Esophagus squamous epithelium (tissue), 5 donors: ENCODE data around the gene MBNL2. TPM values are rescaled to one million over a fixed set of nuclear protein-coding genes. Genes with fewer than 3 reads are reported as not detected.

Source experiments
- DNase-seq: peaks from one replicate; lab custom pipeline; 2025; lab: John Stamatoyannopoulos, UW
- H3K27ac ChIP-seq, 4 donors: fragments of 200-600 bp; sonication (generic); one replicate each; pipeline ENCODE4 v1.5.1; 2016 to 2019; ENCODE audit warnings: mild to moderate bottlenecking in 1 of 4
- H3K27me3 ChIP-seq, 4 donors: fragments of 200-600 bp; sonication (generic); 1 replicate in 3 of 4; 2 replicates in 1 of 4; pipeline versions ENCODE4 v1.5.1 to v1.6.0; 2017 to 2021; ENCODE audit warnings: antibody characterized with exemption in 1 of 4
- H3K36me3 ChIP-seq, 3 donors: fragments of 200-600 bp; sonication (generic); one replicate each; pipeline ENCODE4 v1.5.1; 2016 to 2019
- H3K4me1 ChIP-seq, 3 donors: fragments of 200-600 bp; sonication (generic); one replicate each; pipeline ENCODE4 v1.5.1; 2017 to 2019
- H3K4me3 ChIP-seq, 4 donors: fragments of 200-600 bp; sonication (generic); 1 replicate in 3 of 4; 2 replicates in 1 of 4; pipeline ENCODE4 v1.5.1; 2016 to 2019; ENCODE audit warnings: mild to moderate bottlenecking in 2 of 4, moderate library complexity in 1 of 4
- H3K9me3 ChIP-seq, 3 donors: fragments of 200-600 bp; sonication (generic); one replicate each; pipeline ENCODE4 v1.5.1; 2016 to 2019
- POLR2A ChIP-seq, 4 donors: fragments of 450-650 bp; IDR thresholded peaks; one replicate each; pipeline ENCODE4 v1.6.1; 2017; ENCODE audit warnings: antibody characterized with exemption in 4 of 4, mild to moderate bottlenecking in 4 of 4, moderate library complexity in 3 of 4
- WGBS, 2 donors: methylation state at CpG; one replicate each; pipeline ENCODE4 v1.1.5; 2018; 5-methylcytosine and 5-hydroxymethylcytosine counted together
- intact Hi-C: fragments of 100-400 bp; cut with DNase I; formaldehyde crosslinking; loops from one replicate; pipeline ENCODE4 v1.15.0; 2022
- total RNA-seq, 4 donors: library from RNA; depleted of rRNA; stranded (reverse); fragments of >200 nt; gene quantifications; one replicate each; pipeline ENCODE4 v1.1.0, GENCODE V29; 2016
- TF ChIP-seq, protein P1 (sequence below), 6 experiments: fragments of 450-650 bp in 4 of 6; fragments of 200-600 bp in 2 of 6; sonication (generic) in 2 of 6; IDR thresholded peaks; one replicate each; pipeline ENCODE4 v1.5.1; 2016 to 2019; ENCODE audit warnings: antibody characterized with exemption in 6 of 6, mild to moderate bottlenecking in 4 of 6, moderate library complexity in 4 of 6
- donor health status: DM: yes; HTN: yes; CAD: no.

Gene MBNL2
- total RNA-seq, 4 donors from 2014 or later = 18.3 to 58.7 (median 29.7) TPM

DNA sequence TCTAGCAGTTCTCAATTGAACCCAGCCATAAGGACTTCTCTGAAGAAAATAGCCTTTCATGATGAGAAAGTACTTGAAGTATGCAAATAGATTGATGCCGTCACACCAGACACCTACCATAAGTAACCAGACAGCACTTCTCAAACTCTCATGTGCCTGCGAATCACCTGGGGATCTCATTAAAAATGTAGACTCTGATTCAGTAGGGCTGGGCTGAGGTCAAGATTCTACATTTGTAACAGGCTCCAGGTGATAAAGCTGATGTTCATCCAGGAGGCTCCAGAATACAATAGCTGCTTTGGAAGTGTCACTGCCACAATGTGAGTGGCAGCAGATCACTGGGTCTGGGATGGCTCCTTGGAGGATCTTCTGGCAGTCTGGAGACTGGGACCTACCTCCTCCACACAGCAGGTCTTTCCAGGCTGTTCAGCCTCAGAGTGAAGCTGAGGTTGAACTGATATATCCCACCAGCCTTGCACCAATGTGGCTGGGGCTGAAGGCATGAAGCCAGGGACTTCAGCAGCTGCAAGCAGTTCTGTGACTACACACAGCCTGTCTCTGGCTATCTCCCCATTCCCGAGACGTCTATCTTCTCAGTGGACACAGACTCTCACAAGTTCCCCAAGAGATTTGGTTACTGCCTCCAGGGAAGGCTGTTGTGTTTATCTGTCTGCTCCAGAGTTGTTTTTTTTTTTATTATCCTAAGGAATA is 9.1 kb downstream of the MBNL2 start:
- H3K27ac ChIP-seq = peak overlapping the region in 1 of 4 donors; percentile 11
- no peak for TF ChIP-seq POLR2A (IDR thresholded peaks at IDR 0.05)
- TF ChIP-seq, protein P1, sequence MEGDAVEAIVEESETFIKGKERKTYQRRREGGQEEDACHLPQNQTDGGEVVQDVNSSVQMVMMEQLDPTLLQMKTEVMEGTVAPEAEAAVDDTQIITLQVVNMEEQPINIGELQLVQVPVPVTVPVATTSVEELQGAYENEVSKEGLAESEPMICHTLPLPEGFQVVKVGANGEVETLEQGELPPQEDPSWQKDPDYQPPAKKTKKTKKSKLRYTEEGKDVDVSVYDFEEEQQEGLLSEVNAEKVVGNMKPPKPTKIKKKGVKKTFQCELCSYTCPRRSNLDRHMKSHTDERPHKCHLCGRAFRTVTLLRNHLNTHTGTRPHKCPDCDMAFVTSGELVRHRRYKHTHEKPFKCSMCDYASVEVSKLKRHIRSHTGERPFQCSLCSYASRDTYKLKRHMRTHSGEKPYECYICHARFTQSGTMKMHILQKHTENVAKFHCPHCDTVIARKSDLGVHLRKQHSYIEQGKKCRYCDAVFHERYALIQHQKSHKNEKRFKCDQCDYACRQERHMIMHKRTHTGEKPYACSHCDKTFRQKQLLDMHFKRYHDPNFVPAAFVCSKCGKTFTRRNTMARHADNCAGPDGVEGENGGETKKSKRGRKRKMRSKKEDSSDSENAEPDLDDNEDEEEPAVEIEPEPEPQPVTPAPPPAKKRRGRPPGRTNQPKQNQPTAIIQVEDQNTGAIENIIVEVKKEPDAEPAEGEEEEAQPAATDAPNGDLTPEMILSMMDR (IDR thresholded peaks at IDR 0.05) = no peak
- peaks cover 0 to 10% (median 0%) of the 10 kb centered on the region in 3 donors for H3K36me3 ChIP-seq

DNA sequence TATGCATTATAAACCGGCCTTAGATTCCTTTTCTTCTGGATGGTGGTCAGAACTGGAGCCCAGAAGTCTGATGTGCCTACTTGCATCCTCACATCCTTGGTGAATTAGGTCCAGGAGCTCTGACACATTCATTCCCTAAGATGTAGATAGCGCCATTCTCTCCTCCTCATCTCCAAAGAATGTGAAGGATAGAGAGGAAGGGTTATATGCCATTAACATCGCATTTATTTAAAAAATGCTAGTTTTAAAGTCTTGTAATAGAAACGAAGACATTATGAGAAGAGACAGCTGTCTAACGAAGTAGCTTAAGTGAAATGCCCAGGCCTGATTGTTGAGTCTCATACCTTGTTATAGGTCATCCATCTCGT is 9.7 kb downstream of the MBNL2 start:
- Histone ChIP-seq H3K36me3 (peaks cover 0 to 10% (median 0%) of the 10 kb centered on the region in 3 donors), H3K9me3 (no peaks in the 10 kb centered on the region), H3K4me3 (no peak overlapping the region), H3K4me1 (peaks cover 13 to 99% (median 57%) of the 10 kb centered on the region in 3 donors), H3K27me3 (no peaks in the 10 kb centered on the region), H3K27ac (peak overlapping the region in 1 of 4 donors; percentile 11)
- 69 to 72% methylated on average over 6 of the region's 6 CpGs for WGBS, 2 donors
- intact Hi-C loops = no loop called here
- no peak for TF ChIP-seq POLR2A (IDR thresholded peaks at IDR 0.05)
- TF ChIP-seq, protein P1 (IDR thresholded peaks at IDR 0.05) = no peak
- no peak for DNase-seq

More for the DNA sequence above, 9.1 kb downstream of the MBNL2 start:
- H3K9me3 ChIP-seq = no peaks in the 10 kb centered on the region
- WGBS, 2 donors = 79 to 82% methylated on average over 4 of the region's 4 CpGs
- DNase-seq = no peak
- H3K4me1 ChIP-seq = peaks cover 14 to 99% (median 59%) of the 10 kb centered on the region in 3 donors
- H3K27me3 ChIP-seq = no peaks in the 10 kb centered on the region
- intact Hi-C loops = no loop called here
- H3K4me3 ChIP-seq = no peak overlapping the region

DNA sequence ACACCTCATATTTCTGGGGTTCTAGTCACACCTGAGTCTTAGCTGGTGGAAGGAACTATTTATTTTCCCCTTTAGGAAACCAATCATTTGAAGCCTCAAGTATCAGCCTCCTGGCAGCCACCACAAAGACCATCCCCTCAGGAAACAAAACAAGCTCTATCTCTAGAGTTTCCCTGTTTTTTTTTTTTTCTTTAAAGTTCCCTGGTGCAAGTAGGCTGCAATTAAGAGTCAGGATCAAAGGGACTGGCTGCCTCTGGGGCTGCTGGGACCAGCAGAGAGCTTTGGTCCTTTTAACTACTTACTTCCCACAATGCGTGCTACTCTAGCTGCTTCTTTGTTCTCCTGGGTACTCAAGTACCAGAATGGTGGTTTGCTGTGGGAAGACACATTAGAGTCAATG is 11.4 kb downstream of the MBNL2 start:
- H3K27ac ChIP-seq = peak overlapping the region in 1 of 4 donors; percentile 63
- intact Hi-C loops = no loop called here
- TF ChIP-seq, protein P1 (IDR thresholded peaks at IDR 0.05) = no peak
- no peak for TF ChIP-seq POLR2A (IDR thresholded peaks at IDR 0.05)
- H3K4me1 ChIP-seq = peaks cover 13 to 99% (median 50%) of the 10 kb centered on the region in 3 donors
- WGBS, 2 donors = 90 to 100% methylated on average over 1 of the region's 1 CpG
- H3K36me3 ChIP-seq = peaks cover 0 to 10% (median 0%) of the 10 kb centered on the region in 3 donors
- no peak overlapping the region for H3K4me3 ChIP-seq
- H3K27me3 ChIP-seq = no peaks in the 10 kb centered on the region
- no peaks in the 10 kb centered on the region for H3K9me3 ChIP-seq
- DNase-seq = no peak

DNA sequence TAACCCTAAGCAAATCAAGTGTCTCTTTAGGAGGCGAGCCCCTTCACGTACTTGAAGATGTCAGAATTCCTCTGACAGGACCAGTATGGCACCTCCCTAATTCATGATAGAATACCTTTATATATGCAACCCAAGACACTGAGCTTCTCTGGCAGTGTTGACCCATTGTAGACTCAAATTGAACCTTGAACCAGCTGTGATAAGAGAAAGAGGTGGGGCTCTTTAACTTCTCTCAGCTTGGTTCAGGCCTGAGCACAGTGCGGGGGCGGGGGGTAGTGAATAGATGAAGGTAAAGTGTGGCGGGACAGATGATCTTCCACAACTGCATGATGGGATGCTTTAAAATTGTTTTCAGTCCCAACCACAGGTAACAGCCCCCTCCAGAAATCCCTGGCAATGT is 12.1 kb downstream of the MBNL2 start:
- intact Hi-C loops = no loop called here

DNA sequence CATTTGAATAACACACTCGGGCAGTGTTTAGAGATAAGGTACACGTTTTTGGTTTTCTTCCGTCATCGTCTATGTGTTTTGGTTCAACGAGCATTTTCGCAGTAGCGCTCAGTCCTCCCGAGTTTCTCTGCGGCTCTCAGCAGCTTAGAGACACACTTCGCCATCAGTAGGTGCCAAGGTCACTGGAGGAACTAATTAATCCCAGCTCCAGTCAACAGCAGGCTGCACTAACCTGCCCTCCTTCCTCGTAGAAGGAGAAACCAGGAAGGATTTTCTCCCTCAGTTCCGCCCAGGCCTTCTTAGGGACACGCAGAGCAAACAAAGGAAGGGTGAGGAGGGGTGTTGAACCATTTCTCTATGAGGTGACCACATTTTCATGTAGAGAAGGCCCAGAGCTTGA is 12.6 kb downstream of the MBNL2 start:
- Histone ChIP-seq H3K27me3 (no peaks in the 10 kb centered on the region), H3K4me3 (peak overlapping the region in 2 of 4 donors; percentile 32 to 50), H3K9me3 (no peaks in the 10 kb centered on the region), H3K36me3 (peaks cover 0 to 10% (median 0%) of the 10 kb centered on the region in 3 donors), H3K27ac (peak overlapping the region; percentile 31 to 71 (median 64)), H3K4me1 (peaks cover 13 to 99% (median 49%) of the 10 kb centered on the region in 3 donors)
- no peak for DNase-seq
- WGBS, 2 donors = 47 to 73% methylated on average over 13 of the region's 13 CpGs
- intact Hi-C loops = no loop called here
- TF ChIP-seq, protein P1 (IDR thresholded peaks at IDR 0.05) = no peak

More for the DNA sequence above, 12.1 kb downstream of the MBNL2 start:
- peak overlapping the region in 1 of 4 donors; percentile 50 for H3K4me3 ChIP-seq
- WGBS, 2 donors = 92 to 98% methylated on average over 2 to 5 of the region's 5 CpGs
- H3K27ac ChIP-seq = peak overlapping the region in 3 of 4 donors; percentile 63 to 71 (median 65)
- no peak for TF ChIP-seq POLR2A (IDR thresholded peaks at IDR 0.05)
- TF ChIP-seq, protein P1 (IDR thresholded peaks at IDR 0.05) = no peak
- H3K9me3 ChIP-seq = no peaks in the 10 kb centered on the region
- no peak for DNase-seq
- no peaks in the 10 kb centered on the region for H3K27me3 ChIP-seq
- H3K4me1 ChIP-seq = peaks cover 13 to 99% (median 48%) of the 10 kb centered on the region in 3 donors
- peaks cover 0 to 10% (median 0%) of the 10 kb centered on the region in 3 donors for H3K36me3 ChIP-seq
